Ascending aorta (tissue), 2 donors: ENCODE data around the gene C14orf180. TPM values are rescaled to one million over a fixed set of nuclear protein-coding genes. Genes with fewer than 3 reads are reported as not detected.

Experiments
- DNase-seq, 2 donors: peaks; one replicate each; pipeline ENCODE4 v3.0.0-alpha.2; 2019; ENCODE audit warnings: low spot score in 2 of 2
- H3K27ac ChIP-seq, 2 donors: fragments of 200-600 bp; sonication (generic); one replicate each; pipeline ENCODE4 v1.5.1; 2016 to 2017; ENCODE audit warnings: mild to moderate bottlenecking in 1 of 2
- H3K27me3 ChIP-seq: fragments of 200-600 bp; sonication (generic); one replicate; pipeline ENCODE4 v1.5.1; 2017
- H3K36me3 ChIP-seq, 2 donors: fragments of 200-600 bp; sonication (generic); one replicate each; pipeline ENCODE4 v1.5.1; 2016
- H3K4me1 ChIP-seq, 2 donors: fragments of 200-600 bp; sonication (generic); one replicate each; pipeline ENCODE4 v1.5.1; 2016 to 2017; ENCODE audit warnings: mild to moderate bottlenecking in 1 of 2
- H3K4me3 ChIP-seq, 2 donors: fragments of 200-600 bp; sonication (generic); one replicate each; pipeline ENCODE4 v1.5.1; 2016 to 2017; ENCODE audit warnings: mild to moderate bottlenecking in 1 of 2
- H3K9me3 ChIP-seq, 2 donors: fragments of 200-600 bp; sonication (generic); one replicate each; pipeline ENCODE4 v1.5.1; 2016
- intact Hi-C: fragments of 100-400 bp; cut with DNase I; formaldehyde crosslinking; loops from one replicate; pipeline ENCODE4 v1.15.1; 2023
- total RNA-seq: library from RNA; depleted of rRNA; stranded (reverse); fragments of >200 nt; gene quantifications from one replicate; pipeline ENCODE4 v1.1.0, GENCODE V29; 2016
- TF ChIP-seq, protein P1 (sequence below), 3 experiments: fragments of 200-600 bp in 2 of 3; fragments of 450-650 bp in 1 of 3; sonication (generic) in 2 of 3; IDR thresholded peaks; one replicate each; pipeline ENCODE4 v1.5.1; 2016 to 2019; ENCODE audit warnings: antibody characterized with exemption in 3 of 3, mild to moderate bottlenecking in 1 of 3, moderate library complexity in 1 of 3

The C14orf180 gene
- total RNA-seq, 1 donor from 2014 or later = 0.21 TPM

DNA sequence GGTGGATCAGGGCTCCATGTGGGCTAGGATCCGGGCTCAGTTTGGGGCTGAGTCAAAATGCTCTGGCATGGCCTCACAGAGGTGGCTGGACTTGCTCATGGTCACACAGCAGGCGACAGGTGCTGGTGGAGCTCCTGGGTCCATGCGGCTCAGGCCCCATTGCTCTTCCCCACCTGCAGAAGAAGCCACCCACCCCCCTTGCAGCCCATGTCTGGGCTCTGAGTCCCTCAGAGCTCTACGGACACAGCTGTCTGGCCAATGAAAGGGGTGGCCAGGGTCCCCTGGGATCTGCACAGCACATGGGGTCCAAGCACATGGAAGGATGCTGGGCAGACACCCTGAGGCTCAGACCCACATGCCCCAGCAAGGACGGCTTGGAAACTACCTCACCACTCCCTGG lies 17.0 kb upstream of the C14orf180 start:
- H3K36me3 ChIP-seq = no peaks in the 10 kb centered on the region
- no peaks in the 10 kb centered on the region for H3K9me3 ChIP-seq
- no peak overlapping the region for H3K4me3 ChIP-seq
- H3K27ac ChIP-seq = no peak overlapping the region
- intact Hi-C loops = loop anchor here (1.0 to 5.0 kb wide), 2 partner anchors 425 to 480 kb away; no protein-coding TSS in a partner anchor
- TF ChIP-seq, protein P1, sequence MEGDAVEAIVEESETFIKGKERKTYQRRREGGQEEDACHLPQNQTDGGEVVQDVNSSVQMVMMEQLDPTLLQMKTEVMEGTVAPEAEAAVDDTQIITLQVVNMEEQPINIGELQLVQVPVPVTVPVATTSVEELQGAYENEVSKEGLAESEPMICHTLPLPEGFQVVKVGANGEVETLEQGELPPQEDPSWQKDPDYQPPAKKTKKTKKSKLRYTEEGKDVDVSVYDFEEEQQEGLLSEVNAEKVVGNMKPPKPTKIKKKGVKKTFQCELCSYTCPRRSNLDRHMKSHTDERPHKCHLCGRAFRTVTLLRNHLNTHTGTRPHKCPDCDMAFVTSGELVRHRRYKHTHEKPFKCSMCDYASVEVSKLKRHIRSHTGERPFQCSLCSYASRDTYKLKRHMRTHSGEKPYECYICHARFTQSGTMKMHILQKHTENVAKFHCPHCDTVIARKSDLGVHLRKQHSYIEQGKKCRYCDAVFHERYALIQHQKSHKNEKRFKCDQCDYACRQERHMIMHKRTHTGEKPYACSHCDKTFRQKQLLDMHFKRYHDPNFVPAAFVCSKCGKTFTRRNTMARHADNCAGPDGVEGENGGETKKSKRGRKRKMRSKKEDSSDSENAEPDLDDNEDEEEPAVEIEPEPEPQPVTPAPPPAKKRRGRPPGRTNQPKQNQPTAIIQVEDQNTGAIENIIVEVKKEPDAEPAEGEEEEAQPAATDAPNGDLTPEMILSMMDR (IDR thresholded peaks at IDR 0.05) = no peak
- DNase-seq = no peak
- no peaks in the 10 kb centered on the region for H3K27me3 ChIP-seq
- no peaks in the 10 kb centered on the region for H3K4me1 ChIP-seq

DNA sequence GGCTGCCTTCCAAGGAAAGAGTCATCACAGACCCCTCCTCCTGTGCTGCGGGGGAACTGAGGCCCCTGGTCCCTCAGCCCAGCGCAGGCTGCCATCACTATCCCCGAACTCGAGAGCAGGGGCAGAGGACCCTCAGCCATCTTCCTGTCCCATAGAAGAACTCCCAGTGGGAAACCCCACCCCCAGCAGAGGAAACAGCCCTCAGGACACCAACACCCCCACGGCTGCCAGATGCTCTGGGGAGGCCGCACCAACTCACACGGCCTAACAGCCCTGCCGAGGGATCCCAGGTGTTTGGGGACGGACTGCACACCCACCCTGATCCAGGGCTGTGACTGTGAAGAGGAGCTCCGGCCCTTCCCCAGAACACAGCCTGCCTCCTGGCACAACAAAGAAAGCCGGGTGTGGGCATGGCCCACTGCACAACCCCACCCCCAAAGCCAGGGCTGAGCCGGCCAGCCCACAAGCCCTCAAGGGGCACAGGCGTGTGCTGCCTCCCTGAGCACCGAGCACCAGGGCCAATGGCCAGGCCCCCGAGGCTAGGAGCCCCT lies 16.3 kb upstream of the C14orf180 start:
- H3K27ac ChIP-seq = no peak overlapping the region
- H3K4me1 ChIP-seq = no peaks in the 10 kb centered on the region
- H3K4me3 ChIP-seq = no peak overlapping the region
- DNase-seq = no peak
- TF ChIP-seq, protein P1 (IDR thresholded peaks at IDR 0.05) = no peak
- no peaks in the 10 kb centered on the region for H3K36me3 ChIP-seq
- H3K27me3 ChIP-seq = no peaks in the 10 kb centered on the region
- intact Hi-C loops = loop anchor here (1.0 to 5.0 kb wide), 2 partner anchors 426 to 481 kb away; no protein-coding TSS in a partner anchor
- H3K9me3 ChIP-seq = no peaks in the 10 kb centered on the region

DNA sequence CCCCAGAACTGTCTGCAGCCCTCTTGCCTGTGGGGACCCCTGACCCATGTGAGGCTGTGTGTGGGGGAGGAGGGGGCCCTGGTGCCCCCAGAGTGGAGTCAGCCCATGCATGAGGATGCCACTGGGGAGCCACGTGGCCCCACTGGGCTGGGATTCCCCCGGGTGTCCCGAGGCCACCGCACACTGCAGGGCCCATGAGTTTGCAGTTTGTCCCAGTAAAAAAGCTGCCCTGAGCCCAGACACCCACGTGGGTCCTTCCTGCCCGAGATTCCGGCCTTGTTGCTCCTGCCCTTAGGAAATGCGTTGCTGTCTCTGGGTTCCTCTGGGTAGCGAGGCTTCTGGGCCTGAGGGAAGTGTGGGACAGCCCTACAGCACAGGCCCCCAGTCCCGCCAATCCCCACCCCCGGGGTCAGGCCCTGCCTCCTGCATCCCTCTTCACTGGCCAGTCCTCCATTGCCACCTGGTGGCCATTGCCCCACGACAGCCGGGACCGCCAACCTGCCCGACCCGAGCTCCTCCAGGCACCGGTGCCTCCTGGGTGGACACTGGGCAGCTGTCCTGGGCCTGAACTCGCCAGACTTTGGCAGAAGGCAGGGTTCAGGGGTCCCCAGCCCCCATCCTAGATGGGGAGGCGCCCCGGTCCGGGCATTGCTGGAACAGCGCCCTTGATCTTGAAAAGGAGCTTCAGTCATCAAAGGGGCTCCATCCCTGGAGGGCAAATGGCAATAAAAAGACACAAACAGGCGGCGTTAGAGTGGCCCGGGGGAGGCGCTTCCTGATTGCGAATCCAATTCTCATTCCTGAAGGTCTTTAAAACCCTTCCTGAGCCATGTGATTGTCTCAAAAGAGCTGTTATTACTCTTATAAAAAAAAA lies 15.6 kb upstream of the C14orf180 start:
- Histone ChIP-seq H3K4me3 (no peak overlapping the region), H3K9me3 (no peaks in the 10 kb centered on the region), H3K27me3 (no peaks in the 10 kb centered on the region), H3K27ac (no peak overlapping the region), H3K4me1 (no peaks in the 10 kb centered on the region), H3K36me3 (no peaks in the 10 kb centered on the region)
- no peak for DNase-seq
- TF ChIP-seq, protein P1 (IDR thresholded peaks at IDR 0.05) = peak; percentile 48 to 83 (median 55)
- intact Hi-C loops = loop anchor here (1.0 to 5.0 kb wide), 2 partner anchors 427 to 482 kb away; no protein-coding TSS in a partner anchor

DNA sequence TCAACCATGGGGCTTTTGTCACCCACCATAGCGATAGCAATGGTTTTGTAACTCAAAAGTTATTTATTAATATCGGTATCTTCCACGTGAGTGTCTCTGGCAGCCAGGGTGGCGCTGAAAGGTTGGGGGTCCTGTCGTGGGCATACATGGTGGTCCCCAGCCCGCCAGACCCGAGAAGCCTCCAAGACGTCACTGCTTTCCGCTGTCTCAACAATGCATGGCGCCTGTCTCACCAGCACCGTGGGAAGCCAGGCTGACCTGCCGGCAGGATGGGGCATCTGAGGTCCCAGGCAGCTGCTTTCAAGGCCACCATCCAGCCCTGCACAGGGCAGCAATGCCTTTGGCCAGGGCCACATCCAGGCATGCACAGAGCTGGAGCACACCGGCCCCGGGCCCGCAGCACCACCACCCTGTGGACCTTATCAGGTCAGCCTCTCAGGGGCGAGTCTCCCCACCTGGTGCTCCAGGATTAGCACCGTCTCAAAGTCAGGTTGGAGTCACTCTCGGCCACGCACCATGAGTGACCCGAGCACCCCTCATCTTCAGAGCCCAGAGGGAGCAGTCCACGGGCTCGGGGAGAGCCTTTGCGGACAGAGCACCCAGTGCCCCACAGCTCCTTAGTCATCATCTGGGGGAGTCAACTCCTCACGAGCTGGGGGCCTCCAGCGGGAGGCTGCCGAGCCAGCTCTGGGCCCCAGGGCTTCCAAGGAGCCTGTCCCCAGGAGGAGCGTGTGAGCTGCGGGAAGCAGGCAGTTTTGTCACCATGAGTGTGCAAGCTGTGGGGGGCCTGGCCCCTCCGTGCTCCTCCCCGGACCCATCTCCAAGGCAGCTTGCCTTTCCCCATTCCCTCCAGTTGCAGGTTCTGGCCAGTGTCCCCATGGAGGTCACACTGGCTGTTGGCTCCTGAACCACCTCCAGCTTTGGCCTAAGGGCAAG lies 14.6 kb upstream of the C14orf180 start:
- H3K4me3 ChIP-seq = no peak overlapping the region
- TF ChIP-seq, protein P1 (IDR thresholded peaks at IDR 0.05) = no peak
- no peaks in the 10 kb centered on the region for H3K9me3 ChIP-seq
- intact Hi-C loops = loop anchor here (5.0 kb wide), 1 partner anchor 483 kb away; no protein-coding TSS in a partner anchor
- no peak overlapping the region for H3K27ac ChIP-seq
- no peaks in the 10 kb centered on the region for H3K4me1 ChIP-seq
- no peaks in the 10 kb centered on the region for H3K27me3 ChIP-seq
- DNase-seq = no peak
- no peaks in the 10 kb centered on the region for H3K36me3 ChIP-seq
